WTC11 (cell line): Measurements from ENCODE around the gene UNKL. TPM values are rescaled to one million over a fixed set of nuclear protein-coding genes. Genes with fewer than 3 reads are reported as not detected.

Source experiments
- ATAC-seq: fragments of 200-7000 bp; cut with Tn5 transposase; 2 replicates; pipeline ENCODE4 v1.10.0; 2021; ENCODE audit warnings: mild to moderate bottlenecking, moderate library complexity
- CTCF ChIA-PET: fragments of 300-600 bp; sonication (Branson Sonifier 250); formaldehyde crosslinking; loops from one replicate; lab custom pipeline; 2021; ENCODE audit warnings: antibody characterized with exemption; lab: Charles Lee
- POLR2A ChIA-PET: fragments of 350-600 bp; sonication (Branson Sonifier 250); formaldehyde crosslinking; loops from one replicate; lab custom pipeline; 2021; ENCODE audit warnings: antibody characterized with exemption; lab: Charles Lee
- DNase-seq: peaks from one replicate; pipeline ENCODE4 v3.0.0; 2021; ENCODE audit warnings: low spot score
- H3K27ac Mint-ChIP-seq: 2 replicates; pipeline ENCODE4 v1.8.0; 2021; ENCODE audit warnings: mixed read lengths
- H3K27me3 Mint-ChIP-seq: 2 replicates; pipeline ENCODE4 v1.8.0; 2021; ENCODE audit warnings: low read depth, mild to moderate bottlenecking, moderate library complexity, mixed read lengths
- H3K36me3 Mint-ChIP-seq: 2 replicates; pipeline ENCODE4 v1.8.0; 2021; ENCODE audit warnings: mixed read lengths
- H3K4me1 Mint-ChIP-seq: 2 replicates; pipeline ENCODE4 v1.8.0; 2022; ENCODE audit warnings: mixed read lengths
- H3K4me3 Mint-ChIP-seq: 2 replicates; pipeline ENCODE4 v1.8.0; 2021; ENCODE audit warnings: mild to moderate bottlenecking, moderate library complexity, mixed read lengths
- H3K9me3 Mint-ChIP-seq: 2 replicates; pipeline ENCODE4 v1.8.0; 2021; ENCODE audit warnings: mixed read lengths
- CREB1 ChIP-seq: sonication (generic); formaldehyde crosslinking; IDR thresholded peaks from 2 replicates; pipeline ENCODE4 v1.8.0; 2023; ENCODE audit warnings: mild to moderate bottlenecking, missing genetic modification reagents
- ELF4 ChIP-seq: sonication (generic); formaldehyde crosslinking; IDR thresholded peaks from 2 replicates; pipeline ENCODE4 v1.8.1; 2022; ENCODE audit warnings: low read depth, mild to moderate bottlenecking, moderate library complexity, missing genetic modification reagents
- FOXJ3 ChIP-seq: sonication (generic); formaldehyde crosslinking; IDR thresholded peaks from 2 replicates; pipeline ENCODE4 v1.9.0; 2021; ENCODE audit warnings: missing genetic modification reagents, mild to moderate bottlenecking, borderline replicate concordance
- FOXP1 ChIP-seq: sonication (generic); formaldehyde crosslinking; IDR thresholded peaks from 2 replicates; pipeline ENCODE4 v1.8.0; 2022; ENCODE audit warnings: missing genetic modification reagents, mild to moderate bottlenecking, moderate library complexity, borderline replicate concordance
- HMGA2 ChIP-seq: fragments of 250-450 bp; sonication (Bioruptor Pico); IDR thresholded peaks from 2 replicates; pipeline ENCODE4 v1.4.0; 2021; ENCODE audit warnings: mild to moderate bottlenecking, moderate library complexity
- IRF2 ChIP-seq: sonication (generic); formaldehyde crosslinking; IDR thresholded peaks from 2 replicates; pipeline ENCODE4 v1.8.0; 2022; ENCODE audit warnings: low read depth, missing genetic modification reagents, borderline replicate concordance
- MXD4 ChIP-seq: fragments of 250-450 bp; sonication (Bioruptor Pico); IDR thresholded peaks from 2 replicates; pipeline ENCODE4 v1.8.0; 2021; ENCODE audit warnings: mild to moderate bottlenecking, moderate library complexity, borderline replicate concordance
- NR2C2 ChIP-seq: sonication (generic); formaldehyde crosslinking; IDR thresholded peaks from 2 replicates; pipeline ENCODE4 v1.8.0; 2022; ENCODE audit warnings: mild to moderate bottlenecking, missing genetic modification reagents
- SP1 ChIP-seq: sonication (generic); formaldehyde crosslinking; conservative IDR thresholded peaks from 2 replicates; pipeline ENCODE4 v1.8.1; 2022; ENCODE audit warnings: missing genetic modification reagents
- TEAD1 ChIP-seq: sonication (generic); formaldehyde crosslinking; IDR thresholded peaks from 2 replicates; pipeline ENCODE4 v1.8.0; 2022; ENCODE audit warnings: mild to moderate bottlenecking, missing genetic modification reagents
- TP53 ChIP-seq: sonication (generic); formaldehyde crosslinking; IDR thresholded peaks from 2 replicates; pipeline ENCODE4 v1.8.1; 2023; ENCODE audit warnings: mild to moderate bottlenecking, missing genetic modification reagents
- ZNF121 ChIP-seq: sonication (generic); formaldehyde crosslinking; IDR thresholded peaks from 2 replicates; pipeline ENCODE4 v1.8.0; 2023; ENCODE audit warnings: missing genetic modification reagents
- ZNF138 ChIP-seq: sonication (generic); formaldehyde crosslinking; conservative IDR thresholded peaks from 2 replicates; pipeline ENCODE4 v1.8.1; 2022; ENCODE audit warnings: mild to moderate bottlenecking, moderate library complexity, missing genetic modification reagents
- ZNF219 ChIP-seq: sonication (generic); formaldehyde crosslinking; IDR thresholded peaks from 2 replicates; pipeline ENCODE4 v1.8.0; 2023; ENCODE audit warnings: missing genetic modification reagents, mild to moderate bottlenecking, borderline replicate concordance
- ZNF263 ChIP-seq: sonication (generic); formaldehyde crosslinking; IDR thresholded peaks from 2 replicates; pipeline ENCODE4 v1.8.1; 2022; ENCODE audit warnings: low read depth, mild to moderate bottlenecking, moderate library complexity, missing genetic modification reagents
- total RNA-seq: library from RNA; stranded (reverse); gene quantifications from 3 replicates; pipeline ENCODE4 v1.2.3, GENCODE V29; 2021
- TF ChIP-seq, protein P1 (sequence below): fragments of 250-450 bp; sonication (Bioruptor Pico); IDR thresholded peaks from 2 replicates; pipeline ENCODE4 v1.8.0; 2021; ENCODE audit warnings: mild to moderate bottlenecking
- TF ChIP-seq, protein P2 (sequence below): sonication (generic); formaldehyde crosslinking; conservative IDR thresholded peaks from 2 replicates; pipeline ENCODE4 v1.8.1; 2022; ENCODE audit warnings: mild to moderate bottlenecking, missing genetic modification reagents
- TF ChIP-seq, protein P3 (sequence below): sonication (generic); formaldehyde crosslinking; IDR thresholded peaks from 2 replicates; pipeline ENCODE4 v1.8.1; 2022; ENCODE audit warnings: low read depth, missing genetic modification reagents, borderline replicate concordance
- TF ChIP-seq, protein P4 (sequence below): sonication (generic); formaldehyde crosslinking; IDR thresholded peaks from 2 replicates; pipeline ENCODE4 v1.8.1; 2023; ENCODE audit warnings: mild to moderate bottlenecking, missing genetic modification reagents, moderate library complexity
- TF ChIP-seq, protein P5 (sequence below): sonication (generic); formaldehyde crosslinking; IDR thresholded peaks from 2 replicates; pipeline ENCODE4 v1.8.1; 2023; ENCODE audit warnings: mild to moderate bottlenecking, missing genetic modification reagents, moderate library complexity
- TF ChIP-seq, protein P6 (sequence below): sonication (generic); formaldehyde crosslinking; IDR thresholded peaks from 2 replicates; pipeline ENCODE4 v1.8.0; 2022; ENCODE audit warnings: mild to moderate bottlenecking, missing genetic modification reagents
- TF ChIP-seq, protein P7 (sequence below): fragments of 250-450 bp; sonication (Bioruptor Pico); IDR thresholded peaks from 2 replicates; pipeline ENCODE4 v1.9.0; 2021; ENCODE audit warnings: mild to moderate bottlenecking, borderline replicate concordance

UNKL gene
- total RNA-seq, 1 experiment from 2014 or later: 53.3 TPM

DNA sequence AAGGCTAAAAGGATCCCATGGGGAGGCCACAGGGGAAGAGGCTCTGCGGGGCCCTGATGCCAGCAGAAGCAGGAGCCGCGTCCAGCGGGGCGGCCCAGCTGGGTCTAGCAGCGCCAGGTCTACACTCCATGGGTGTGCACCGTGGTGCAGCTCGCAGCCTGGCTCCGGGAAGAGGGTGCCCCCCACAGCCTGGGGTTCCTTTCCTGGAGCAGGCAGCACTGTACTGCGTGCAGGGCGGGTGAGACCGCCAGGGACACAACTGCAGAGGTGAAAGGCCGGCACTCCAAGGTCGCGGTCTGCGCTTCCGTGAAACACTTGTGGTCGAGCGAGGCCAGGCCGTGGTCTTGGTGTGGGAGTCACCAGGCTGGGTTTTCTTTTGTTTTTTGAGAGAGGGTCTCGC is 36.3 kb upstream of the UNKL start:
- no peak overlapping the region for H3K4me3 Mint-ChIP-seq
- DNase-seq: no peak
- no peak for ATAC-seq
- no peaks in the 10 kb centered on the region for H3K27me3 Mint-ChIP-seq
- ChIA-PET CTCF (no interaction called here), POLR2A (no interaction called here)
- no peak for TF ChIP-seq ZNF219 (CRISPR knock-in tag)
- no peak for TF ChIP-seq FOXJ3
- TF ChIP-seq, protein P1, sequence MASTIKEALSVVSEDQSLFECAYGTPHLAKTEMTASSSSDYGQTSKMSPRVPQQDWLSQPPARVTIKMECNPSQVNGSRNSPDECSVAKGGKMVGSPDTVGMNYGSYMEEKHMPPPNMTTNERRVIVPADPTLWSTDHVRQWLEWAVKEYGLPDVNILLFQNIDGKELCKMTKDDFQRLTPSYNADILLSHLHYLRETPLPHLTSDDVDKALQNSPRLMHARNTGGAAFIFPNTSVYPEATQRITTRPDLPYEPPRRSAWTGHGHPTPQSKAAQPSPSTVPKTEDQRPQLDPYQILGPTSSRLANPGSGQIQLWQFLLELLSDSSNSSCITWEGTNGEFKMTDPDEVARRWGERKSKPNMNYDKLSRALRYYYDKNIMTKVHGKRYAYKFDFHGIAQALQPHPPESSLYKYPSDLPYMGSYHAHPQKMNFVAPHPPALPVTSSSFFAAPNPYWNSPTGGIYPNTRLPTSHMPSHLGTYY (CRISPR knock-in tag): no peak
- TF ChIP-seq, protein P2, sequence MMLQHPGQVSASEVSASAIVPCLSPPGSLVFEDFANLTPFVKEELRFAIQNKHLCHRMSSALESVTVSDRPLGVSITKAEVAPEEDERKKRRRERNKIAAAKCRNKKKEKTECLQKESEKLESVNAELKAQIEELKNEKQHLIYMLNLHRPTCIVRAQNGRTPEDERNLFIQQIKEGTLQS (CRISPR knock-in tag): no peak
- no peak for TF ChIP-seq SP1 (CRISPR knock-in tag)
- TF ChIP-seq, protein P3, sequence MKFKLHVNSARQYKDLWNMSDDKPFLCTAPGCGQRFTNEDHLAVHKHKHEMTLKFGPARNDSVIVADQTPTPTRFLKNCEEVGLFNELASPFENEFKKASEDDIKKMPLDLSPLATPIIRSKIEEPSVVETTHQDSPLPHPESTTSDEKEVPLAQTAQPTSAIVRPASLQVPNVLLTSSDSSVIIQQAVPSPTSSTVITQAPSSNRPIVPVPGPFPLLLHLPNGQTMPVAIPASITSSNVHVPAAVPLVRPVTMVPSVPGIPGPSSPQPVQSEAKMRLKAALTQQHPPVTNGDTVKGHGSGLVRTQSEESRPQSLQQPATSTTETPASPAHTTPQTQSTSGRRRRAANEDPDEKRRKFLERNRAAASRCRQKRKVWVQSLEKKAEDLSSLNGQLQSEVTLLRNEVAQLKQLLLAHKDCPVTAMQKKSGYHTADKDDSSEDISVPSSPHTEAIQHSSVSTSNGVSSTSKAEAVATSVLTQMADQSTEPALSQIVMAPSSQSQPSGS (CRISPR knock-in tag): no peak
- TF ChIP-seq, protein P4, sequence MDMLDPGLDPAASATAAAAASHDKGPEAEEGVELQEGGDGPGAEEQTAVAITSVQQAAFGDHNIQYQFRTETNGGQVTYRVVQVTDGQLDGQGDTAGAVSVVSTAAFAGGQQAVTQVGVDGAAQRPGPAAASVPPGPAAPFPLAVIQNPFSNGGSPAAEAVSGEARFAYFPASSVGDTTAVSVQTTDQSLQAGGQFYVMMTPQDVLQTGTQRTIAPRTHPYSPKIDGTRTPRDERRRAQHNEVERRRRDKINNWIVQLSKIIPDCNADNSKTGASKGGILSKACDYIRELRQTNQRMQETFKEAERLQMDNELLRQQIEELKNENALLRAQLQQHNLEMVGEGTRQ (CRISPR knock-in tag): no peak
- no peak for TF ChIP-seq IRF2 (CRISPR knock-in tag)
- no peak for TF ChIP-seq TP53 (CRISPR knock-in tag)
- TF ChIP-seq HMGA2: no peak
- H3K4me1 Mint-ChIP-seq: no peaks in the 10 kb centered on the region
- peaks cover 6% of the 10 kb centered on the region; the same call in 1 of the 2 replicates for H3K36me3 Mint-ChIP-seq
- no peak overlapping the region for H3K27ac Mint-ChIP-seq
- H3K9me3 Mint-ChIP-seq: no peaks in the 10 kb centered on the region

DNA sequence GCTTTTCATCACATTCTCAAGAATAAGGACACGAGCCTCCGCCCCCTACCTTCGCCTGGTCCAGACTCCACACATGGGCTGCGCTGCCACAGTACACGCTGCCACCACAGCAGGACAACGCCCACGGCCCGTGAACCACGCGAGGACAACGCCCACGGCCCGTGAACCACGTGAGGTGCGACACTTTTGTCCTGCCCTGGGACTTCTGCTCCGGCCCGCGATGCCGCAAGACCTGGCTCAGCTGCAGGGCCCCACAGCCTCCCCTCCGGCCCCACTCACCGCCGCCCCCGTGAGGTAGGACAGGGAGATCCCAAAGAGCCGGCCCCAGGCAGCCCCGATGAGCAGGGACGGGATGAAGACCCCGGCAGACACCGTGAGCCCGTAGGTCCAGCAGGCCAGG is 35.7 kb upstream of the UNKL start:
- Mint-ChIP-seq H3K27ac (no peak overlapping the region), H3K4me3 (no peak overlapping the region), H3K9me3 (no peaks in the 10 kb centered on the region), H3K27me3 (no peaks in the 10 kb centered on the region), H3K4me1 (no peaks in the 10 kb centered on the region), H3K36me3 (peaks cover 6% of the 10 kb centered on the region; the same call in 1 of the 2 replicates)
- peak; percentile 72 for DNase-seq
- ChIA-PET CTCF (no interaction called here), POLR2A (no interaction called here)
- ATAC-seq: peak; percentile 65
- TF ChIP-seq, protein P1 (CRISPR knock-in tag): no peak
- TF ChIP-seq ZNF121 (CRISPR knock-in tag) (no peak), ELF4 (CRISPR knock-in tag) (no peak), MXD4 (CRISPR knock-in tag) (no peak), TEAD1 (CRISPR knock-in tag) (no peak), CREB1 (CRISPR knock-in tag) (no peak), FOXP1 (CRISPR knock-in tag) (no peak), NR2C2 (no peak), ZNF263 (CRISPR knock-in tag) (no peak), ZNF138 (CRISPR knock-in tag) (no peak)
- TF ChIP-seq, protein P5, sequence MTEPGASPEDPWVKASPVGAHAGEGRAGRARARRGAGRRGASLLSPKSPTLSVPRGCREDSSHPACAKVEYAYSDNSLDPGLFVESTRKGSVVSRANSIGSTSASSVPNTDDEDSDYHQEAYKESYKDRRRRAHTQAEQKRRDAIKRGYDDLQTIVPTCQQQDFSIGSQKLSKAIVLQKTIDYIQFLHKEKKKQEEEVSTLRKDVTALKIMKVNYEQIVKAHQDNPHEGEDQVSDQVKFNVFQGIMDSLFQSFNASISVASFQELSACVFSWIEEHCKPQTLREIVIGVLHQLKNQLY (CRISPR knock-in tag): no peak
- TF ChIP-seq, protein P6, sequence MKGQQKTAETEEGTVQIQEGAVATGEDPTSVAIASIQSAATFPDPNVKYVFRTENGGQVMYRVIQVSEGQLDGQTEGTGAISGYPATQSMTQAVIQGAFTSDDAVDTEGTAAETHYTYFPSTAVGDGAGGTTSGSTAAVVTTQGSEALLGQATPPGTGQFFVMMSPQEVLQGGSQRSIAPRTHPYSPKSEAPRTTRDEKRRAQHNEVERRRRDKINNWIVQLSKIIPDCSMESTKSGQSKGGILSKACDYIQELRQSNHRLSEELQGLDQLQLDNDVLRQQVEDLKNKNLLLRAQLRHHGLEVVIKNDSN (CRISPR knock-in tag): no peak
- TF ChIP-seq, protein P7, sequence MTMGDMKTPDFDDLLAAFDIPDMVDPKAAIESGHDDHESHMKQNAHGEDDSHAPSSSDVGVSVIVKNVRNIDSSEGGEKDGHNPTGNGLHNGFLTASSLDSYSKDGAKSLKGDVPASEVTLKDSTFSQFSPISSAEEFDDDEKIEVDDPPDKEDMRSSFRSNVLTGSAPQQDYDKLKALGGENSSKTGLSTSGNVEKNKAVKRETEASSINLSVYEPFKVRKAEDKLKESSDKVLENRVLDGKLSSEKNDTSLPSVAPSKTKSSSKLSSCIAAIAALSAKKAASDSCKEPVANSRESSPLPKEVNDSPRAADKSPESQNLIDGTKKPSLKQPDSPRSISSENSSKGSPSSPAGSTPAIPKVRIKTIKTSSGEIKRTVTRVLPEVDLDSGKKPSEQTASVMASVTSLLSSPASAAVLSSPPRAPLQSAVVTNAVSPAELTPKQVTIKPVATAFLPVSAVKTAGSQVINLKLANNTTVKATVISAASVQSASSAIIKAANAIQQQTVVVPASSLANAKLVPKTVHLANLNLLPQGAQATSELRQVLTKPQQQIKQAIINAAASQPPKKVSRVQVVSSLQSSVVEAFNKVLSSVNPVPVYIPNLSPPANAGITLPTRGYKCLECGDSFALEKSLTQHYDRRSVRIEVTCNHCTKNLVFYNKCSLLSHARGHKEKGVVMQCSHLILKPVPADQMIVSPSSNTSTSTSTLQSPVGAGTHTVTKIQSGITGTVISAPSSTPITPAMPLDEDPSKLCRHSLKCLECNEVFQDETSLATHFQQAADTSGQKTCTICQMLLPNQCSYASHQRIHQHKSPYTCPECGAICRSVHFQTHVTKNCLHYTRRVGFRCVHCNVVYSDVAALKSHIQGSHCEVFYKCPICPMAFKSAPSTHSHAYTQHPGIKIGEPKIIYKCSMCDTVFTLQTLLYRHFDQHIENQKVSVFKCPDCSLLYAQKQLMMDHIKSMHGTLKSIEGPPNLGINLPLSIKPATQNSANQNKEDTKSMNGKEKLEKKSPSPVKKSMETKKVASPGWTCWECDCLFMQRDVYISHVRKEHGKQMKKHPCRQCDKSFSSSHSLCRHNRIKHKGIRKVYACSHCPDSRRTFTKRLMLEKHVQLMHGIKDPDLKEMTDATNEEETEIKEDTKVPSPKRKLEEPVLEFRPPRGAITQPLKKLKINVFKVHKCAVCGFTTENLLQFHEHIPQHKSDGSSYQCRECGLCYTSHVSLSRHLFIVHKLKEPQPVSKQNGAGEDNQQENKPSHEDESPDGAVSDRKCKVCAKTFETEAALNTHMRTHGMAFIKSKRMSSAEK (CRISPR knock-in tag): no peak
